ENCODE measurements around the gene GK.
A peak's percentile ranks its signal among the peaks of the same experiment; 100 is the strongest.

GK gene

GRCh38 chrX:30613721-30614120 lies 39.5 kb upstream of the GK start:
- TF ChIP-seq CEBPB (IDR thresholded peaks at IDR 0.05) (no peak), USF1 (IDR thresholded peaks at IDR 0.05) (no peak), TAF1 (IDR thresholded peaks at IDR 0.05; ENCODE audit: low read depth) (no peak)

GRCh38 chrX:30615229-30615628 lies 38.0 kb upstream of the GK start:
- TF ChIP-seq YY1 (IDR thresholded peaks at IDR 0.05; ENCODE audit: low read depth) (no peak), USF1 (IDR thresholded peaks at IDR 0.05) (no peak), EP300 (IDR thresholded peaks at IDR 0.05; ENCODE audit: borderline replicate concordance) (no peak), NFIC (IDR thresholded peaks at IDR 0.05) (no peak), MAX (IDR thresholded peaks at IDR 0.05) (no peak), CREB1 (IDR thresholded peaks at IDR 0.05; ENCODE audit: low read depth) (no peak), RAD21 (IDR thresholded peaks at IDR 0.05; ENCODE audit: low read depth) (no peak), EGR1 (IDR thresholded peaks at IDR 0.05) (no peak), TEAD4 (IDR thresholded peaks at IDR 0.05) (no peak), TAF1 (IDR thresholded peaks at IDR 0.05; ENCODE audit: low read depth) (no peak), CEBPB (IDR thresholded peaks at IDR 0.05) (no peak), FOXM1 (IDR thresholded peaks at IDR 0.05; ENCODE audit: borderline replicate concordance, low read depth) (no peak), TCF12 (IDR thresholded peaks at IDR 0.05; ENCODE audit: low read depth) (no peak), REST (IDR thresholded peaks at IDR 0.05; ENCODE audit: low read depth) (no peak), ZBTB7A (IDR thresholded peaks at IDR 0.05; ENCODE audit: low read depth) (no peak)

GRCh38 chrX:30618160-30618765 lies 35.0 kb upstream of the GK start:
- TF ChIP-seq CREB1 (IDR thresholded peaks at IDR 0.05; ENCODE audit: low read depth) (no peak), RAD21 (IDR thresholded peaks at IDR 0.05; ENCODE audit: low read depth) (peak; percentile 20; the same call in 1 of the 2 replicates)

- TF ChIP-seq NFIC (IDR thresholded peaks at IDR 0.05) (no peak), ZBTB7A (IDR thresholded peaks at IDR 0.05; ENCODE audit: low read depth) (no peak), USF1 (IDR thresholded peaks at IDR 0.05) (no peak), CREB1 (IDR thresholded peaks at IDR 0.05; ENCODE audit: low read depth) (no peak), FOXM1 (IDR thresholded peaks at IDR 0.05; ENCODE audit: borderline replicate concordance, low read depth) (no peak), EGR1 (IDR thresholded peaks at IDR 0.05) (no peak), YY1 (IDR thresholded peaks at IDR 0.05; ENCODE audit: low read depth) (no peak), MAX (IDR thresholded peaks at IDR 0.05) (no peak), RAD21 (IDR thresholded peaks at IDR 0.05; ENCODE audit: low read depth) (no peak), TEAD4 (IDR thresholded peaks at IDR 0.05) (no peak), CEBPB (IDR thresholded peaks at IDR 0.05) (no peak), REST (IDR thresholded peaks at IDR 0.05; ENCODE audit: low read depth) (no peak), TCF12 (IDR thresholded peaks at IDR 0.05; ENCODE audit: low read depth) (no peak), TAF1 (IDR thresholded peaks at IDR 0.05; ENCODE audit: low read depth) (no peak), EP300 (IDR thresholded peaks at IDR 0.05; ENCODE audit: borderline replicate concordance) (no peak)
Observed at GRCh38 chrX:30620125-30620524, 33.1 kb upstream of the GK start.

GRCh38 chrX:30620980-30621618 lies 32.1 kb upstream of the GK start:
- TF ChIP-seq NFIC (IDR thresholded peaks at IDR 0.05) (no peak), EGR1 (IDR thresholded peaks at IDR 0.05) (no peak), CEBPB (IDR thresholded peaks at IDR 0.05) (no peak)

- TF ChIP-seq MAX (IDR thresholded peaks at IDR 0.05) (no peak), CREB1 (IDR thresholded peaks at IDR 0.05; ENCODE audit: low read depth) (no peak), TCF12 (IDR thresholded peaks at IDR 0.05; ENCODE audit: low read depth) (no peak), TEAD4 (IDR thresholded peaks at IDR 0.05) (no peak), REST (IDR thresholded peaks at IDR 0.05; ENCODE audit: low read depth) (no peak), NFIC (IDR thresholded peaks at IDR 0.05) (no peak), YY1 (IDR thresholded peaks at IDR 0.05; ENCODE audit: low read depth) (no peak), RAD21 (IDR thresholded peaks at IDR 0.05; ENCODE audit: low read depth) (no peak), FOXM1 (IDR thresholded peaks at IDR 0.05; ENCODE audit: borderline replicate concordance, low read depth) (no peak), ZBTB7A (IDR thresholded peaks at IDR 0.05; ENCODE audit: low read depth) (no peak), USF1 (IDR thresholded peaks at IDR 0.05) (no peak), CEBPB (IDR thresholded peaks at IDR 0.05) (no peak), EP300 (IDR thresholded peaks at IDR 0.05; ENCODE audit: borderline replicate concordance) (no peak)
Observed at GRCh38 chrX:30622361-30622760, 30.9 kb upstream of the GK start.
